Gastrocnemius medialis (tissue), 4 donors: ENCODE measurements around the gene BTBD16. TPM values are rescaled to one million over a fixed set of nuclear protein-coding genes. Genes with fewer than 3 reads are reported as not detected.

Experiments
- ATAC-seq, 2 donors: fragments of 150-250 bp; one replicate each; pipeline ENCODE4 v1.9.1; 2016
- DNase-seq, 2 donors: peaks; one replicate each; pipeline ENCODE4 v3.0.0-alpha.2; 2019
- H3K27ac ChIP-seq, 4 donors: fragments of 200-600 bp; sonication (generic); 1 replicate in 1 of 4; 2 replicates in 3 of 4; pipeline ENCODE4 v1.5.1; 2016 to 2018; ENCODE audit warnings: mild to moderate bottlenecking in 2 of 4, moderate library complexity in 1 of 4
- H3K27me3 ChIP-seq, 3 donors: fragments of 200-600 bp; sonication (generic) in 2 of 3; 1 replicate in 1 of 3; 2 replicates in 2 of 3; pipeline versions ENCODE4 v1.5.1 to v1.6.0; 2016 to 2019; ENCODE audit warnings: mild to moderate bottlenecking in 1 of 3, moderate library complexity in 1 of 3
- H3K36me3 ChIP-seq, 2 donors: fragments of 200-600 bp; sonication (generic) in 1 of 2; one replicate each; pipeline ENCODE4 v1.5.1; 2017 to 2018
- H3K4me1 ChIP-seq, 2 donors: fragments of 200-600 bp; sonication (generic) in 1 of 2; one replicate each; pipeline ENCODE4 v1.5.1; 2016 to 2017; ENCODE audit warnings: mild to moderate bottlenecking in 2 of 2
- H3K4me3 ChIP-seq, 4 donors: fragments of 200-600 bp; sonication (generic) in 3 of 4; 1 replicate in 1 of 4; 2 replicates in 3 of 4; pipeline ENCODE4 v1.5.1; 2016 to 2019; ENCODE audit warnings: mild to moderate bottlenecking in 2 of 4
- H3K9me3 ChIP-seq, 3 donors: fragments of 200-600 bp; sonication (generic) in 2 of 3; 1 replicate in 1 of 3; 2 replicates in 2 of 3; pipeline ENCODE4 v1.5.1; 2016 to 2019
- CTCF ChIP-seq, 5 experiments: fragments of 450-650 bp in 3 of 5; fragments of 200-600 bp in 2 of 5; sonication (generic) in 2 of 5; IDR thresholded peaks in 4 of 5; conservative IDR thresholded peaks in 1 of 5; 1 replicate in 4 of 5; 2 replicates in 1 of 5; pipeline ENCODE4 v1.5.1; 2016 to 2019; ENCODE audit warnings: antibody characterized with exemption in 5 of 5, mild to moderate bottlenecking in 3 of 5, moderate library complexity in 3 of 5
- POLR2A ChIP-seq, 2 donors: fragments of 450-650 bp; IDR thresholded peaks; one replicate each; pipeline ENCODE4 v1.6.1; 2017; ENCODE audit warnings: antibody characterized with exemption in 2 of 2, mild to moderate bottlenecking in 2 of 2, moderate library complexity in 2 of 2
- in situ Hi-C, 4 donors: fragments of 200-750 bp; cut with MboI; loops; one replicate each; pipeline versions ENCODE4 v1.15.0 to v1.8.0; 2017; ENCODE audit warnings: low sequenced_read_pairs in 4 of 4
- intact Hi-C: fragments of 100-400 bp; cut with DNase I; formaldehyde crosslinking; loops from one replicate; pipeline ENCODE4 v1.15.1; 2023; ENCODE audit warnings: low total_unique reads
- total RNA-seq, 4 donors: library from RNA; depleted of rRNA; stranded (reverse); fragments of >200 nt; gene quantifications; one replicate each; pipeline versions ENCODE4 v1.1.0 to v1.2.3, GENCODE V29; 2016

Gene BTBD16
- total RNA-seq, 4 donors from 2014 or later, result 0.46 to 0.55 TPM; not detected in 2

DNA sequence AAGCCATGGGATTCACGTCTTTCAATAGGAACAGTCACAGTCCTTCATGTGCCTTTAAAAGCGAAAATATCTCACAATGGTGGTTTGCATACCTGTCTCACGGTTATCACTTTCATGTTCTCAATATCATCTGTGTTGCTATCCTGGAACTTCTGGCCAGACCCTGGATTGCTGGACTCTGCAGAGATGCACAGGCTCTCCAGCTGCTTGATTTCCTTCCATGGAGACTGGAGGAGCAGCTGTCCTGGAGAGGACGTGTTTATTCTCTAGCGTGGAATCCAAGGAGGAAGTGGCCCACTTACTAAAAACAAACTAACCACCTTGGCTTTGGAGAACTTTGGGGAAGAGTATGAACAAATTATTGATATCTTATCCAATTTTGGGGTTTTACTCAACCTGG is 16.5 kb downstream of the BTBD16 start:
- Histone ChIP-seq H3K27ac (peak overlapping the region in 3 of 4 donors; percentile 63 to 81 (median 67)), H3K4me3 (no peak overlapping the region), H3K4me1 (peaks cover 16 to 20% of the 10 kb centered on the region in 2 donors), H3K9me3 (no peaks in the 10 kb centered on the region), H3K27me3 (no peaks in the 10 kb centered on the region), H3K36me3 (no peaks in the 10 kb centered on the region)
- TF ChIP-seq POLR2A (IDR thresholded peaks at IDR 0.05) (no peak), CTCF (IDR thresholded peaks at IDR 0.05 in 4 of 5, conservative IDR thresholded peaks at IDR 0.05 in 1 of 5) (no peak)
- ATAC-seq (no peak), DNase-seq (no peak)
- in situ Hi-C loops (no loop called here), intact Hi-C loops (no loop called here)

- intact Hi-C loops, result no loop called here
- Histone ChIP-seq H3K27ac (no peak overlapping the region), H3K36me3 (no peaks in the 10 kb centered on the region), H3K4me3 (no peak overlapping the region), H3K27me3 (no peaks in the 10 kb centered on the region), H3K9me3 (no peaks in the 10 kb centered on the region), H3K4me1 (peaks cover 16 to 20% of the 10 kb centered on the region in 2 donors)
- TF ChIP-seq POLR2A (IDR thresholded peaks at IDR 0.05) (no peak), CTCF (IDR thresholded peaks at IDR 0.05 in 4 of 5, conservative IDR thresholded peaks at IDR 0.05 in 1 of 5) (no peak)
- no peak for ATAC-seq
- in situ Hi-C loops, result no loop called here
- no peak for DNase-seq
Observed at GRCh38 chr10:122288262-122288661, 17.2 kb downstream of the BTBD16 start.

DNA sequence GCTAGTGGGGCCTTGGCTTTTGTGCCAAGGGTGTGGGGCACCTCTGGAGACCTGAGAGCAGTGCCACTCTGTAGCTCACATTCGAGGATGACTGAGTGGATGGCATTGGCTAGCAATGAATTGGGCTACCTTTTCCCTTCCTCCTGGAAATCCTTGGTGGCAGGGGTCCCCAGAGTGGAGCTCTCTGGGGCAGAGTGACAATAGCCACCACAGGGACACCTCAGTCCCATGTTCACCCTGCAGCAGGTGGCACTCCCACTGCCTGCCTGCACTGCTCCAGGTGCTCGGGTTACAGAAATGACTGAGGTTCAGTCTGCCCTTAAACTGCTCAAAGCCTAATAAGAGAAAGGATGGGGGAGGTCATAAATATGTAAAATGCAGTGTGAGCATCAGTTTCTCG is 17.8 kb downstream of the BTBD16 start:
- in situ Hi-C loops (no loop called here), intact Hi-C loops (no loop called here)
- TF ChIP-seq CTCF (IDR thresholded peaks at IDR 0.05 in 4 of 5, conservative IDR thresholded peaks at IDR 0.05 in 1 of 5) (no peak), POLR2A (IDR thresholded peaks at IDR 0.05) (no peak)
- no peak for DNase-seq
- Histone ChIP-seq H3K27ac (no peak overlapping the region), H3K9me3 (no peaks in the 10 kb centered on the region), H3K4me1 (peaks cover 16 to 20% of the 10 kb centered on the region in 2 donors), H3K4me3 (no peak overlapping the region), H3K27me3 (no peaks in the 10 kb centered on the region), H3K36me3 (no peaks in the 10 kb centered on the region)
- no peak for ATAC-seq

- H3K27ac ChIP-seq, result no peak overlapping the region
- H3K36me3 ChIP-seq, result no peaks in the 10 kb centered on the region
- H3K4me1 ChIP-seq, result peaks cover 16% of the 10 kb centered on the region in 2 donors
- intact Hi-C loops (no loop called here), in situ Hi-C loops (loop anchor here in 2 of 4 donors (10.0 kb wide), 2 partner anchors 144 to 274 kb away; partner anchors contain the start of gene DMBT1 (in 2 of the 2))
- TF ChIP-seq CTCF (IDR thresholded peaks at IDR 0.05 in 4 of 5, conservative IDR thresholded peaks at IDR 0.05 in 1 of 5) (no peak), POLR2A (IDR thresholded peaks at IDR 0.05) (no peak)
- H3K27me3 ChIP-seq, result no peaks in the 10 kb centered on the region
- H3K4me3 ChIP-seq, result no peak overlapping the region
- DNase-seq (no peak), ATAC-seq (no peak)
- no peaks in the 10 kb centered on the region for H3K9me3 ChIP-seq
Observed at GRCh38 chr10:122290334-122290733, 19.2 kb downstream of the BTBD16 start.
